GM23248 (cell line): ENCODE results near the gene R3HDM2.

Experiments used
- EZH2 ChIP-seq: fragments of 200-600 bp; sonication (generic); IDR thresholded peaks from 2 replicates; pipeline ENCODE4 v1.6.1; 2018; ENCODE audit warnings: antibody characterized with exemption, mild to moderate bottlenecking; ENCODE audit not compliant: insufficient read depth, poor library complexity, severe bottlenecking
- EZH2phosphoT487 ChIP-seq: fragments of 200-600 bp; sonication (generic); IDR thresholded peaks from 2 replicates; pipeline ENCODE4 v1.6.1; 2018; ENCODE audit warnings: antibody characterized with exemption, moderate library complexity, mild to moderate bottlenecking, low read depth; ENCODE audit not compliant: insufficient read depth

DNA sequence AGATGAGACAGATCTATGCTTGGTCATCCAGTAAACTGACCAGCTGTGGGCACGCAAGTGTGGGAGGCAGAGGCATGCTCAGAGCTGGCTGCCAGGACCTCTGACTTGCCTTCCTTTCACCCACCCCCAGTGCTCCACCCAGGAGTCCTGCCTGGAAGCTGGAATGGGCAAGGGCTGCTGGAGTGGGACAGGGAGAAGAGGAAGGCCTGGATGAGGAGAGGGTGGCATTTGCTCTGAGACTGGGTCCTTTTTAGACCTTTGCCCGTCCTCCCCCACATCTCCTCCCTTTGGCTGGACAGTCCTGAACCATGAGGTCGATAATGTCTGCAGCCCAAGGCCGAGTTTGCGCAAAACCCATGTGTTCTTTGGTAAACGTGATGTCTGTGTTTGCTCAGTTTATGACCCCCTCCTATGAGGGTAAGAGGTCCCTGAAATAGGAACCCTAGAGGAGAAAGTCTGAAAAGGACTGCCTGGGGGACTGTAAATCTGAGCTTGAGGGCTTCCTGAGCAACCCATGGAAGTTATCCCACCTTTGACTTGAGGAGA is 20.5 kb upstream of the R3HDM2 start:
- TF ChIP-seq EZH2 (no peak), EZH2phosphoT487 (no peak)
